ENCODE measurements around the gene NUDT16L1.

GRCh38 chr16:4655801-4656200, 37.6 kb upstream of the NUDT16L1 start:
- no peak for TF ChIP-seq CTCF (conservative IDR thresholded peaks at IDR 0.05; ENCODE audit: low read depth, low read length)
- no peak for TF ChIP-seq SMC3 (IDR thresholded peaks at IDR 0.05; ENCODE audit: low read depth, low read length)
- no peak for TF ChIP-seq FOS (IDR thresholded peaks at IDR 0.05; ENCODE audit: low read depth, low read length)
- no peak for TF ChIP-seq POLR2A (IDR thresholded peaks at IDR 0.05; ENCODE audit: low read depth, low read length)
- no peak for TF ChIP-seq CEBPB (IDR thresholded peaks at IDR 0.05; ENCODE audit: low read depth, low read length)
- TF ChIP-seq BHLHE40 (IDR thresholded peaks at IDR 0.05; ENCODE audit: low read depth, low read length): no peak
- TF ChIP-seq RFX5 (IDR thresholded peaks at IDR 0.05; ENCODE audit: low read depth, low read length): no peak
